NCI-H748 (cell line): Measurements from ENCODE around the gene CCDC150.
"Not testable (repeated sequence)": the region's sequence is repeated elsewhere in the genome, so short reads cannot be mapped to it uniquely, and the experiment has no call there.

ENCODE experiments used
- DNase-seq: peaks from one replicate; lab custom pipeline; 2025; ENCODE audit not compliant: unreplicated experiment; lab: John Stamatoyannopoulos, UW

Gene CCDC150

GRCh38 chr2:196630531-196630930 is 9.0 kb upstream of the CCDC150 start:
- DNase-seq = no peak

GRCh38 chr2:196635156-196635555 is 4.4 kb upstream of the CCDC150 start:
- DNase-seq = no peak

GRCh38 chr2:196638765-196639164 is 750 bp upstream of the CCDC150 start:
- no peak for DNase-seq

GRCh38 chr2:196640031-196640548 is 575 bp downstream of the CCDC150 start:
- DNase-seq = no peak

GRCh38 chr2:196649202-196649601 is 9.7 kb downstream of the CCDC150 start:
- no peak for DNase-seq

- DNase-seq = no peak
Observed at GRCh38 chr2:196651387-196652094, 12.0 kb downstream of the CCDC150 start.

- no peak for DNase-seq
Observed at GRCh38 chr2:196652869-196653268, 13.4 kb downstream of the CCDC150 start.

GRCh38 chr2:196653843-196654242 is 14.3 kb downstream of the CCDC150 start:
- no peak for DNase-seq

GRCh38 chr2:196655761-196656160 is 16.2 kb downstream of the CCDC150 start:
- no peak for DNase-seq

- no peak for DNase-seq
Observed at GRCh38 chr2:196657333-196657732, 17.8 kb downstream of the CCDC150 start.

- no peak for DNase-seq
Observed at GRCh38 chr2:196659844-196660243, 20.3 kb downstream of the CCDC150 start.

- no peak for DNase-seq
Observed at GRCh38 chr2:196660244-196660643, 20.7 kb downstream of the CCDC150 start.

GRCh38 chr2:196670342-196670741 is 30.8 kb downstream of the CCDC150 start:
- DNase-seq = no peak

- no peak for DNase-seq
Observed at GRCh38 chr2:196675963-196676362, 36.4 kb downstream of the CCDC150 start.

- no peak for DNase-seq
Observed at GRCh38 chr2:196677404-196677803, 37.9 kb downstream of the CCDC150 start.

- DNase-seq = no peak
Observed at GRCh38 chr2:196679368-196679767, 39.9 kb downstream of the CCDC150 start.

- DNase-seq = peak; percentile 77
Observed at GRCh38 chr2:196681510-196681909, 42.0 kb downstream of the CCDC150 start.

GRCh38 chr2:196685792-196686191 is 46.3 kb downstream of the CCDC150 start:
- DNase-seq = no peak

- DNase-seq = not testable (repeated sequence)
Observed at GRCh38 chr2:196686737-196687136, 47.2 kb downstream of the CCDC150 start.

- peak; percentile 30 for DNase-seq
Observed at GRCh38 chr2:196696423-196697079, 57.0 kb downstream of the CCDC150 start.

- DNase-seq = no peak
Observed at GRCh38 chr2:196697825-196698224, 58.3 kb downstream of the CCDC150 start.

- DNase-seq = no peak
Observed at GRCh38 chr2:196702641-196703040, 63.1 kb downstream of the CCDC150 start.
